NCI-H774 (cell line): Measurements from ENCODE around the gene PPM1M.

ENCODE experiments used
- DNase-seq: peaks from one replicate; lab custom pipeline; 2025; lab: John Stamatoyannopoulos, UW

Gene PPM1M

GRCh38 chr3:52216585-52217408, 28.8 kb upstream of the PPM1M start:
- no peak for DNase-seq

GRCh38 chr3:52217409-52217805, 28.2 kb upstream of the PPM1M start:
- no peak for DNase-seq

GRCh38 chr3:52218026-52218425, 27.5 kb upstream of the PPM1M start:
- no peak for DNase-seq

GRCh38 chr3:52218454-52218853, 27.1 kb upstream of the PPM1M start:
- no peak for DNase-seq

- no peak for DNase-seq
Observed at GRCh38 chr3:52218937-52219650, 26.5 kb upstream of the PPM1M start.

GRCh38 chr3:52220380-52221026, 25.1 kb upstream of the PPM1M start:
- DNase-seq: peak; percentile 3

GRCh38 chr3:52221141-52221562, 24.4 kb upstream of the PPM1M start:
- no peak for DNase-seq

GRCh38 chr3:52221563-52222318, 23.8 kb upstream of the PPM1M start:
- DNase-seq: no peak

GRCh38 chr3:52222319-52223221, 23.0 kb upstream of the PPM1M start:
- DNase-seq: no peak

- no peak for DNase-seq
Observed at GRCh38 chr3:52223449-52224408, 21.8 kb upstream of the PPM1M start.

GRCh38 chr3:52225452-52226228, 19.9 kb upstream of the PPM1M start, which contains the start of gene TLR9:
Gene TLR9 (minus strand): TSS chr3:52225645. CDS start chr3:52225529, 116 bp downstream.
- DNase-seq: no peak

GRCh38 chr3:52226229-52226817, 19.2 kb upstream of the PPM1M start:
- DNase-seq: no peak

- no peak for DNase-seq
Observed at GRCh38 chr3:52227117-52227516, 18.4 kb upstream of the PPM1M start.

GRCh38 chr3:52227766-52228165, 17.8 kb upstream of the PPM1M start:
- no peak for DNase-seq

- DNase-seq: no peak
Observed at GRCh38 chr3:52228266-52228665, 17.3 kb upstream of the PPM1M start.

- DNase-seq: no peak
Observed at GRCh38 chr3:52228751-52229291, 16.7 kb upstream of the PPM1M start.

- no peak for DNase-seq
Observed at GRCh38 chr3:52229656-52230055, 15.9 kb upstream of the PPM1M start.

GRCh38 chr3:52230461-52230860, 15.1 kb upstream of the PPM1M start:
- no peak for DNase-seq
